GM12872 (cell line): ENCODE results near the gene SPNS2.

ENCODE experiments used
- CTCF ChIP-seq: IDR thresholded peaks from 3 replicates; pipeline ENCODE4 v1.5.1; 2011; ENCODE audit warnings: low read depth, mild to moderate bottlenecking, low read length, moderate library complexity; ENCODE audit not compliant: insufficient read depth

Gene SPNS2

GRCh38 chr17:4490109-4490591, 8.5 kb upstream of the SPNS2 start:
- TF ChIP-seq CTCF = no peak

- TF ChIP-seq CTCF = no peak
Observed at GRCh38 chr17:4490637-4491061, 8.0 kb upstream of the SPNS2 start.

GRCh38 chr17:4492721-4493561, 5.7 kb upstream of the SPNS2 start:
- TF ChIP-seq CTCF = no peak

GRCh38 chr17:4497101-4497824, 1.4 kb upstream of the SPNS2 start:
- no peak for TF ChIP-seq CTCF

GRCh38 chr17:4499431-4500190, 930 bp downstream of the SPNS2 start:
- no peak for TF ChIP-seq CTCF

- TF ChIP-seq CTCF = no peak
Observed at GRCh38 chr17:4500191-4500571, 1.5 kb downstream of the SPNS2 start.
